NCI-H526 (cell line): Measurements from ENCODE around the gene CD72.
"Not testable (repeated sequence)": the region's sequence is repeated elsewhere in the genome, so short reads cannot be mapped to it uniquely, and the experiment has no call there.

Experiments used
- DNase-seq, 2 experiments: peaks; one replicate each; lab custom pipeline; 2025; lab: John Stamatoyannopoulos, UW

The CD72 gene

DNA sequence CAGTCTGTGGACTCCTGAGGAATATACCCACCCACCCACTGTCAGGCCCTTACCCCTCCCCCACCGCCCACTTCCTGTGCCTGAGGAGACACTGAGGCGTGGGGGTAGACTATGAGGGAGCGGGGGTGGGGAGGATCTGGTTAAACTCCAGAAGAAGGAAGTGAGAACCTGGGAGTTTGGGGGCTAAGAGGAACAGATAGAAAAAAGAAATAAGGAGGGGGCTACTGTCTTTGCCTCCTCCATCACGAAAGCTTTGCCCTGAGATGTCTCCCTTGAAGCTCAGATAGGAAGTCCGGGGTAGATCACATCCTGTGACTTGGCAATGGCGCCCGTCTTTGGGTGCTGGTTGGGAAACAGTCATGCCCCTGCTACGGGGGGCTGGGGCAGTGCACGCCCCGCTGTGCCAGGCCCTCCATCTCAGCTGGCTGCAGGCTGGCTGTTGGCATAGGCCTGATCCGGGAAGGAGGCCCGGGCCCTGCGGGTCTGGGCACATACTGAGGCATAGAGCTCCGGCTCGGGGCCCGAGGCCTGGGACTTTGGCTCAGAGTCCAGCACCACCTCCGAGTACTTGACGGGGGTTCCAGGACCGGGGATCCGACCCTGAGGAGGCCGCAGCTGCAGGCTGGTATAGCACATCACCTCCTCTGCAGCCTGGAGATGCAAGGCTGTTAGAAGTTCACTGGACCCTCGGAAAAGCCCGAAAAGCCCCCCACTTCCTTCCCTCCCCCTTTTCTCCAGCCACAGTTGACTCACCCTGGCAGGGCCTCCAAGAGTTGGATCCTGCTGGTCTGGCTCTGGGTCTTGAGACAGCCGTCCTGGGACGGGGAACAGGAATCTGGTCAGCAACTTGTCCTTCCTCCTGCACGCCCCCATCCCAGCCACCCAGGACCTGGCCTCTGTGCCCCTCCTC lies 31.5 kb upstream of the CD72 start:
- DNase-seq: no peak

DNA sequence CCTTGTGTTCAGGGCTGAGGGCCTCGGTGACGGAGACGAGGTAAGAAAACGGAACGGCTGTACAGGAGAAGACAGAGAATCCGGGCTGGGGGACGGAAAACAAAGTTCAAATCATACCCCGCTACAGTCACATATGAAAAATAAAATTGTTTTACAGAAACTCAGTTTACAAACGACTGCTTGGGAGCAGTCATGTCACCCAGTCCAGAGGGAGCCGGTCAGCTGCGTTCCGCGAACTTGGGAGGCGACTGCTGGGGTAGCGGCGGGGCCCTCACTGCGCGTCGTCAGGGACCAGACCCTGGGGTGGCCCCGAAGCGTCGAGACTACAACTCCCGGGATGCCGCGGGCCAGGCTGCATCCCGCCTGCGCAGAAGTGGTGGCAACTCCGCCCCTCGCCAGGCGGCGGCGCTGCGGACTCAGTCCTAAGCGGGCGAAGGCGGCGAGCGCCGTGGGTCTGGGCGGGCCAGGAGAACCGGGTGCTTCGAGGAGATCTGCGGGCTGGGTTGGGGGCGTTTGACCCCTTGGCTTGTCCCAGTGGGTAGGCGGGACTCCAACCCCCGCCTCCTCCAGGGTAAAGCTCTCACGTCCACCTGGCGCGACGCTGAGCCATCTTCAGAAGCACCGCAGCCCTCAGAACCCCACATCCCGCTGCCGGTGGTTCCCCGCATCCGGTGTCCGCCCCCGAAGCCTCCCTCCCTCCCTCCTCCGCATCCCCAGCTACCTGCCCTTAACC lies 28.5 kb upstream of the CD72 start:
- DNase-seq: peak; percentile 66 to 94

DNA sequence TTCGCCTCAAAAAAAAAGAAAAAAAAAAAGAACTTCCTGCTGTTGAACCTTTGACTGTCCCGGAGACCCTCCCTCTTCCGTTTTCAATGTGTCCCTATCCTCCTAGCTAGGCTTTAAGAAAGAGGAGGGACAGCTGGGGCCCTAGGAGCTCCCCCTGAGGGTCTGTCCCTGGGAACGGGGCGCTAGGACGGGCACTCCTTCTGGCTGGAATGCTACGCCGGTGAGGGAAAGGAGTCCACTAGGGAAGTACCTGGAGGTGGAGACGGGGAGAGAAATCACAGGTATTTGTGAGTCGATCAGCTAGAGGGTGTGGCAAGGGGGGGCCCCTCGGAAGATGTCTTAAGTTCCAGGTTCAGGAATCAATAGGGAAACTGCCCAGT lies 27.9 kb upstream of the CD72 start:
- peak in 1 of 2 experiments; percentile 59 for DNase-seq

DNA sequence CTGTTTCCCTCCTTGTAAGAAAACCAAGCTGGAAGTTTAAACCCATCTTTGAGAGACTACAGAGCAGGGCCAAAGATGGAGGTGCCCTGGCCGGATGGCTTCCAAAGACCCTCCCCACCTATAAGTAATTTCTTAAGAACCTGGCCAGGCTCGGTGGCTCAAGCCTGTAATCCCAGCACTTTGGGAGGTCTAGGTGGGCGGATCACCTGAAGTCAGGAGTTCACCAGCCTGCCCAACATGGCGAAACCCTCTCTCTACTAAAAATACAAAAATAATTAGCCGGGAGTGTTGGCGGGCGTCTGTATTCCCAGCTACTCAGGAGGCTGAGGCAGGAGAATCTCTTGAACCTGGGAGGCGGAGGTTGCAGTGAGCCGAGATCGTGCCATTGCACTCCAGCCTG lies 27.5 kb upstream of the CD72 start:
- DNase-seq: not testable (repeated sequence)

DNA sequence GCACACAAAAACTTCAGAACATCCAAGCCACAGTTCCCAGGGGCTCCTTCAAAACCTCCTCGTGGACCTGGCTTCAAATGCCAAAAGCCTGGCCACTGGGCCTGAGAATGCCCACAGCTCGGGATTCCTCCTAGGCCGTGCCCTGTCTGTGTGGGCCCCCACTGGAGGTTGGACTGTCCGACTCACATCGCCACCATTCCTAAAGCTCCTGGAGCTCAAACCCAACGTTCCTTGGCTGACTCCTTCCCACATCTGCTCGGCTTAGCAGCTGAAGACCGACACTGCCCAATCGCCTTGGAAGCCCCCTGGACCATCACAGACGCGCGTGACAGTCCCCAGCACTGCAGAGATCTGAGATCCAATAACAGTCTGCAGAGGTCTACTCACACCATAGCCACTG lies 24.8 kb upstream of the CD72 start:
- DNase-seq: no peak

DNA sequence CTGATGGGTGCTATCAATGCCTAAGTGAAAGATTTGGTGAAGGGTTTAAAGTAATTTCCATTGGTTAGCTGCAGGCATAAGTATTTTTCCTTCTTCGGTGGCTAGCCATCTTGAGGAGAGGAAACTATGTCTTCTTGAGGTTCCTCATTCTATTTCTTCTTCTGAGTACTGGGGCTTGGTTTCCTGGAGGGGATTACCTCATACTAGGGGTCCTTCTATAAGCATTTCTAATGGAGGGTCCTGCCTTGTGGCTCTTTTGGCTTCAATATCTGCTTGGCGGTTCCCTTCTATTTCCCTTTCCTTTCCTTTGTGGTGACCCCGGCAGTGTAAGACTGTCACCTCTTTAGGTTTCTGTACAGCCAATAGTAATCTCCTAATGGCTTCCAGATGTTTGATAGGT lies 23.3 kb upstream of the CD72 start:
- DNase-seq: not testable (repeated sequence)

DNA sequence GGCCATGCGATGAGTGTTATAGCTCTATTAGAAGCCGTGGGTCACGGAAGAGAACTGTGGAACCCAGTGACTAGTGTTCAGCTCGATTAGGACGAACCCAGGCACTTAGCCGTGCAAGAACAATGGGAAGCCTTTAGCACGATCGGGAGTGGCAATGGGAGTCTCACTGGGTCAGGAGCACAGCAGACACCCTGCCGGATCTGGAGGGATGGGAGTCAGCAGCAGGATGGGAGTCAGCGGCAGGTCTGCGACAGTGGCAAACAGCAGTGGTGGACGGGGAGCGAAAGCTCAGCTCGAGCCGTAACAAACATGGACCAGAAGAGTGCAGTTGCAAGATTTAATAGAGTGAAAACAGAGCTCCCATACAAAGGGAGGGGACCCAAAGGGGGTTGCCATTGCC lies 22.2 kb upstream of the CD72 start:
- not testable (repeated sequence) for DNase-seq

DNA sequence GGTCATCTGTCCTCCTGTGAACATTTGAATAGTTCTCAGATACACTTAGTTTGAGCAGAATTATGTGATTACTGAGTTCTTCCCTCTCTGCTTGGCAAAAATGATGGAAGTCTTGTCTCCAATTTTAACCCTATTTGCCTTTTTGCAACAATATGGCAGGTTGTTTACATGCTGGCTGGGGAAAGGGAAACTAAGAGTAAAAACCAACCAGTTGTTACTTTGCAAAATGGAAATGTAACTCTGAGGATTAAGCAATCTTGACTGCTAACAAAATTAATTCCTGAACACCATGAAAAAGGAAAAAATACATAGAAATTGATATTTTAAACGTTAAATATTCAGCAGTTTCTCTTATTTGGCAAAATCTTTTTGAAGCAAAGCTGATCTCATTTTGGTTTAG lies 21.4 kb upstream of the CD72 start:
- no peak for DNase-seq

DNA sequence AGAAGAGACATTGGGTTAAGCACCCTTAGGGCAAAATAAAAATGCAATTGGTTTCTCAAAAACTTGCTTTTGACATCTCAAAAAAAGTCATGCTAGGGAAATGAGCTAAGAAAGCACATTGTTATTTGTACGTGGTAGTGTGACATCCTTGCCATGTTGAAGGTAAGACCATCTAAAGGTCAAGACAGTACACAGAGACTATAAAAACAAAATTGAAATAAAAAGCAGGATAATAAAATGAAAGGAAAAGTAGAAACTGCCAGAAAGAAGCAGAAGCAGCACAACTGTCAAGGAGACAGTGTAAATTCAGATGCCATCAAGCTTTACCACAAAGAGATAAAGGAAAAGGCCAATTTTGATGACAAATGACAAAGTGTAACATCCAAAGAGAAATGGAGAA lies 21.0 kb upstream of the CD72 start:
- DNase-seq: not testable (repeated sequence)

DNA sequence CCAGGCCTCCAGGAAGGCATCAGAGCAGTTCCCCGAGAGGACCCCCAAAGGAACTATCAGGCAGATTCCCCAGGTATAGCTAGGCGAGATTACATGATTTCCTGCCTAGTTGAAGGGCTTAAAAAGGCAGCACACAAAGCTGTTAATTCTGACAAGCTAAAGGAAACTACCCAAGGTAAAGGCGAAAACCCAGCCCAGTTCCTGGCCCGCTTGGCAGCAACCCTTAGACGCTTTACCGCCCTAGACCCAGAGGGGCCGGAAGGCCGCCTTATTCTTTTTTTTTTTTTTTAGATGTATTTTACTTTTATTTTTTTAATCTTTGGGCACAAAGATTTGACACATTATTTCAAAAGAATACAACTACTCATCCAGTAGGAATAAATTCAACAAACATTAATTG lies 20.5 kb upstream of the CD72 start:
- not testable (repeated sequence) for DNase-seq

DNA sequence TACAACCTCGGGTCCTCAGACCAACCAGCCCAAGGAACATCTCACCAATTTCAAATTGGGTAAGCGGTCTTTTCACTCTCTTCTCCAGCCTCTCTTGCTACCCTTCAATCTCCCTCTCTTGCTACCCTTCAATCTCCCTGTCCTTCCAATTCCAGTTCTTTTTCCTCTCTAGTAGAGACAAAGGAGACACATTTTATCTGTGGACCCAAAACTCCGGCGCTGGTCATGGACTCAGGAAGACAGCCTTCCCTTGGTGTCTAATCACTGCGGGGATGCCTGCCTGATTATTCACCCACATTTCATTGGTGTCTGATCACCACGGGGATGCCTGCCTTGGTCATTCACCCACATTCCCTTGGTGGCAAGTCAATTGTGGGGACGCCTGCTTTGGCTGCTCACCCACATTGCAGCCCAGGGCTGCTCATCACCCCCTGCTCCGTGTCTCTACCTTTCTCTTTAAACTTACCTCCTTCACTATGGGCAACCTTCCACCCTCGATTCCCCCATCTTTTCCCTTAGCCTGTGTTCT lies 19.3 kb upstream of the CD72 start:
- not testable (repeated sequence) for DNase-seq

DNA sequence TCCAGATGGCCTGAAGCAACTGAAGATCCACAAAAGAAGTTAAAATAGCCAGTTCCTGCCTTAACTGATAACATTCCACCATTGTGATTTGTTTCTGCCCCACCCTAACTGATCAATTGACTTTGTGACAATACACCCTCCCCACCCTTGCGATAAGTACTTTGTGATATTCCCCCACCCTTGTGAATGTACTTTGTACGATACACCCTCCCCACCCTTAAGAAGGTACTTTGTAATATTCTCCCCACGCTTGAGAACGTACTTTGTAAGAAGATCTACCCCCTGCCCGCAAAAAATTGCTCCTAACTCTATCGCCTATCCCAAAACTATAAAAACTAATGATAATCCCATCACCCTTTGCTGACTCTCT lies 18.6 kb upstream of the CD72 start:
- DNase-seq: not testable (repeated sequence)

DNA sequence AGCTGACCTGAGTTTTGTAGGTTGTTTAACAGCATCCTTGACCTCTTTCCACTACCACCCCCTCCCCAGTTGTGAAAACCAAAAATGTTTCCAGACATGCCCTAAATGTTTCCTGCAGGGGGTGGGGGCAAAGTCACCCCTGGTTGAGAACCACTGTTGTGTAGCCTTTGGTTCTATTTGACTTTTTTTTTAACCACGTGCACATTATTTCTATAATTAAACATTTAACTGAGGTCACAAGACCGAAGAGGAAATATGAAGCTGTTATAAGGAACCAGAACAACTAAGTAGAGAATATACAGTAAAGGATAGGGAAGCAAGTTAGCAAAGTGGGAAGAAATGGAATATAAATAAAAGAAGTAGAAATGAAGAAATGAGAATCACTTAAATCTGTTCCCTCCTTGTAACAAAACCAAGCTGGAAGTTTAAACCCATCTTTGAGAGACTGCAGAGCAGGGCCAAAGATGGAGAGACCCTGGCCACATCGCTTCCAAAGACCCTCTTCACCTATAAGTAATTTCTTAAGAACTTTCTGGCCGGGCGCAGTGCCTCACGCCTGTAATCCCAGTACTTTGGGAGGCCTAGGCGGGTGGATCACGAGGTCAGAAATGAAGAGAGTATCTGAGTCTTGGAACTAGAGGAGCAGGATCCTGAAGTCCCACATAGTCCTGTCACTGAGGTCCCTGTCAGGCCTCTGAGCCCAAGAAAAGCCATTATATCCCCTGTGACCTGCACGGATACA lies 18.1 kb upstream of the CD72 start:
- DNase-seq: no peak

DNA sequence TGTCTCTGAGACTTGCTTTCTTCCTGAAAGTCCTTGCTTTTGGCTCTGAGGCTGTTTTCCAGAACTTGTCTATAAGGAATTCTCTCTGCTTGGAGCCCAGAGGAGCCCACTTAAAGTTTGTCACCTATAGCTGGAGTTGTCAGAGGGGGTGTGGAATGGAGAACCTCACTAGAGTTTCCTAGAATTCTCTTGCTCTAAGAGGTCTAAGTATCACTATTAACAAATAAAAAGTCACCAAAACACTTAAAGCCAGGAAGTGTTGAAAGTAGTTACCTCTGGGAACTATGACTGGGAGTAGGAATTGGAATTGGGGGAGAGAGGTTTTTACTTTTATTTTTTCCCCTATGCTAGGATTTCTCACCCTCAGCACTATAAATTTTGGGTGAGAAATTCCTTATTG lies 17.5 kb upstream of the CD72 start:
- DNase-seq: no peak

DNA sequence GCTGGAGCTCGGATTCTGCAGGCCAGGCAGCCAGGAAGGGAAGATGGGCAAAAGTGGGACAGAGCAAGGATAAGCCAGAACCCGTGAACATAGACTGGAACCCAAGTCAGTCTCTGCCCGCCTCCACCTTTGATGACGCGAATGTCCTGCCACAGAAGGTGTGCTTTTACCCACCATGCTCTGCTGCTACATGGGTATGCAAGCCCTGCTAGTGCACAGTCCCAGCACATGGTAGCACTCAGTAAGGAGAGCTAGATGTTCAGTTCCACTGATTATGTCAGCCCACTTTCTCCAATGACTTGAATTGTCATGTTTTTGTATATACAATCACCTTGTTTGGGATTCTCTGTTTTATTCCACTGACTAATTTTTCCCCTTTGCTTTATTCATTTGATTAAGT lies 11.4 kb upstream of the CD72 start:
- DNase-seq: no peak

DNA sequence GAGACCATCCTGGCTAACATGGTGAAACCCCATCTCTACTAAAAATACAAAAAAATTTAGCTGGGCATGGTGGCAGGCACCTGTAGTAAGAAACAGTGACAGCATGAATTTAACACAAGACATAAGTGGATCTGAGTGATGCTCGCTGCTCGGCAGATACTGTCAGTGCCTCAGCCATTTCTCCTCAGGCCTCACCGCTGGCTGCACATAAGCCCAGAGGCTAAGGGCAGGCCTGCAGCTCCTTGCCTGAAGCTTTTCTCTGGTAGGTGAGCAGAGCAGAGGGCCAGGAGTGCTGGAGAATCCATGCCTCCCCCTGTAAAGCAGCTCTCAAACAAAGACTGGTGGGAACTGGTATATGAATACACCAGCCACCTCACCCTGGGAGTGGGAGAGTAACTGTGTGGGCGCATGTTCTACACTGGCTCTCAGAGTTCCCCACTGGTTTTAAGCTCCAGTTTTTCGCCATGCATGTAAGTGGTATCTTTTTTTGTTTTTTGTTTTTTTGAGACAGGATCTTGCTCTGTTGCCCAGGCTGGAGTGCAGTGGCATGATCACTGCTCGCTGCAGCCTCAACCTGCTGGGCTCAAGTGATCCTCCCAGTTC lies 10.3 kb upstream of the CD72 start:
- no peak for DNase-seq

DNA sequence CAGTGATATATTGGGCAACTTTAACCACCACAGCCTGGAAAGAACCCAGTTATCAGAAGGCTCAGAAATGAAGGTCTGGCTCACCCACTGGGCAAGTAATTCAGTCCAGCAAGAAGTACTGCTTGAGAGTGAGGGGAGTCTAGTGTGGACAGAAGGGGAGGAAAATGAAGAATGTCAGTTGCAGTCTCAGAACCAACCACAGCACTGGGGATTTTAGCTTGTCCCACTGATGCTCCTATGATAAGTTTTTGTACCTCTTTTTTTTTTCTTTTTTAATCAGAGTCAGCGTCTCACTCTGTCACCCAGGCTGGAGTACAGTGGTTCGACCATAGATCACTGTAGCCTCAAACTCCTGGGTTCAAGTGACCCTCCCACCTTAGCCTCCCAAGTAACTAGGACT lies 9.4 kb upstream of the CD72 start:
- no peak for DNase-seq

DNA sequence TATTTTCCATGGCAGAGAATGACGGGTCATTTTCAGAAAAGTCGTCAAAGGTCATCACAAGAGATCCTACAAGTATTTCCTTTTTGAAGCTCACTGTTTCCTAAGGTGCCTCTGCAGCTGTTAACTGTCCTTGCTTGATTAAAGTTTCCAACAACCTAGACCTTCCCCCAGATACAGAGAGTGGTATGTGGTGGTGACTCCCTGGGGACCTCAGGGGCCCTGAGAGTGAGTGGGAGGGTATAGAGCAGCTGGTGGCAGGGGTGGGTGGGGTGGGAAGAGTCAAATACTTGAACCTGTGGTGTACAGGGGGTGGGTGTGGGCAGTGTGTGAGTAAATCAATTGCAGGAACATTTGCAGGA lies 1.6 kb upstream of the CD72 start:
- DNase-seq: no peak

DNA sequence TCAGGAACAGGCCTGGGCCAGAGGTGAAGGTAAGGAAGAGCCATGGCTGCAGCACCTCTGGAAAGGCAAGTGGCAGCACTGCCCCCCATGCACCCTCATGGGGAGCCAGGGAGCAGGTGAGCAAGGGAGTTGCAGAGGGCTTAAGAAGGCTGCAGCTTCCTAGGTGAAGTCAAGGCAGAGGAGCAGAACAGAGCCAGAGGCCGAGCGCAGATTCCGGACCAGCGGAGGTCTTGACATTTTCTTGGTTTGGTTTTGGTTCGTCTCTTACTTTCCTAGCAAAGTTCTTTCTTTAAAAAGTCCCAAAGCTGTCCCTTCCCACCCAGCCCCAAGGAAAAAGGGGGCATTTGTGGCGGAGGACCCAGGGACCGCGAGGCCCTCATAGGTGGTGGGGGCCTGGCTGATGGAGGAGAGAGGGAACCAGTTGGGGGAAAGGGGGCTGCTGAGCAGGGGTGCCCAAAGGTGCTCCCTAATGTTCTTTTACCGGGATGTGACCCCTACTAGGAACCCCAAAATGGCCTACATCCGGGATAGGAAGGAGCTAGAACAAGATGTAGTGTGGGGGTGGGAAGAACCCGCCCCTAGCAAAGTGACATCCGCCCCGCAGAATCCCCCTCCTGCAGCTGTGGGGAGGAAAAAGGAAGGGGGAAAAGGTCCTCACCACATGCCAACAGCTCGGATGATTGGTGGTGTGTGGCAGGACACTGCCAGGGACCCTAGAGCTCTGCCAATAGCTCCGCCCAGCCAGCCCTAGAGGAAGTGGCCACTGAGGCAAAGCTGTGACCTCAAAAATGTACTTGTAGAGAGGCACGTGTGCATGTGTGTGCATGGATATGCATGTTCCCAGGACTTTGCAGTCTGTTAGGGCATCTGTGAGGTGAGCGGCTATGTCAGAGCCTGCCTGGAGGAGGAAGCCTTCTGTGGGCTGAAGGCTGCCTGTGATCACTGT lies 914 bp upstream of the CD72 start:
- no peak for DNase-seq

DNA sequence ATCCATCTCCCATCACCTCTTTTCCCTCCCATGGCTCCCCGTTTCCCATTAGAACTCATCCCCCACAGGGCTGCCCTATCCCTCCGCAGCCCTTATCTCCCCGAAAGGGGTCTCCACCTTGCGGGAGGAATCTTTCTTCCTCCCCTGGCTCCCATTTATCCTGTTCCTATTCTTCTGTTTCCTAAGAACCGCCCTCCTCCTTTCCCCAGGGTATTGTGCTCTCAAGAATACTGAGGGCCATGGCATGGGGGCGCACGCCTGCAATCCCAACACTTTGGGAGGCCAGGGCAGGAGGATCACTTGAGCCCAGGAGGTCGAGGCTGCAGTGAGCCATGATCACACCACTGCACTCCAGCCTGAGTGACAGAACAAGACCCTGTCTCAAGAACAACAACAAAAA lies 665 bp downstream of the CD72 start:
- no peak for DNase-seq
